Heart left ventricle (tissue), 13 donors: ENCODE measurements around the gene LRMDA.

ENCODE experiments used
- POLR2A ChIP-seq, 2 donors: fragments of 450-650 bp; IDR thresholded peaks; one replicate each; pipeline ENCODE4 v1.6.1; 2017; ENCODE audit warnings: antibody characterized with exemption in 2 of 2, mild to moderate bottlenecking in 2 of 2, moderate library complexity in 2 of 2
- TF ChIP-seq, protein P1 (sequence below), 12 donors: fragments of 200-600 bp; sonication (generic) in 4 of 12; IDR thresholded peaks; one replicate each; pipeline versions ENCODE4 v1.5.0 to v1.8.0; 2018 to 2022; ENCODE audit warnings: antibody characterized with exemption in 12 of 12, mild to moderate bottlenecking in 5 of 12
- donor health status: ischemic (EF 13 %, LVEDD 7.1; RV severe dilation, severe dysfunction).
- donor health status: DM: no; HTN: yes; CAD: no.
- donor health status: DM: no; HTN: no; CAD: no.
- donor health status: ischemic (EF 25% LVEDD 6.9; RV normal size, moderate dysfunction).
- donor health status: ischemic (EF 25% LVEDD 5.7; RV mildly dilated, moderate dysfunction).
- donor health status: ischemic (EF 35%, LVEDD 5.7; RV mildly dilated, moderate dysfunction).
- donor health status: nonischemic (EF 11% LVEDD 7.7; RV severe dilation, severe dysfunction).
- donor health status: DM: yes; HTN: yes; CAD: no.
- donor health status: PGD.
- donor health status: ischemic (EF 29% LVEDD 5.4; RV normal size, mild dysfunction).
- donor health status: nonischemic (EF 23%, LVEDD 6.1; RV moderate dilation, normal function).

DNA sequence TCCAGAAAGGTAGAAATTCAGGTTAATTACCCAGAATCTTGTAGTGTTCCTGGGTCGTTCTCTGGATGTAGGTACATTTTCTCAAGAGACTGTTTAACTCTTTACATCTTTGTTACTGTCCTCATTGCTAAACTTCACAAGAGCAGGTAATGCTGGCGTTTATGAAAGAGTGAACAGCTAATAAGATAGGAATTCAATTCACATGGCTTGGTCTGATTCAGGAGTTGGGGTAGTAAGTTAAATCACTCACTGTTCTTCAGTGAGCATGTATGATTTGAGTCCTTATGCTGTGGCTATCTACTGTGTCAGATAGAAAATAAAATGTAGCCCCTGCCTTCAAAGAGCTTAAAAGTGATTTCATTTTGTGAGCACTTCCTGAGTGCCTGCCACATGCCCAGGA is 480.0 kb downstream of the LRMDA start:
- TF ChIP-seq, protein P1, sequence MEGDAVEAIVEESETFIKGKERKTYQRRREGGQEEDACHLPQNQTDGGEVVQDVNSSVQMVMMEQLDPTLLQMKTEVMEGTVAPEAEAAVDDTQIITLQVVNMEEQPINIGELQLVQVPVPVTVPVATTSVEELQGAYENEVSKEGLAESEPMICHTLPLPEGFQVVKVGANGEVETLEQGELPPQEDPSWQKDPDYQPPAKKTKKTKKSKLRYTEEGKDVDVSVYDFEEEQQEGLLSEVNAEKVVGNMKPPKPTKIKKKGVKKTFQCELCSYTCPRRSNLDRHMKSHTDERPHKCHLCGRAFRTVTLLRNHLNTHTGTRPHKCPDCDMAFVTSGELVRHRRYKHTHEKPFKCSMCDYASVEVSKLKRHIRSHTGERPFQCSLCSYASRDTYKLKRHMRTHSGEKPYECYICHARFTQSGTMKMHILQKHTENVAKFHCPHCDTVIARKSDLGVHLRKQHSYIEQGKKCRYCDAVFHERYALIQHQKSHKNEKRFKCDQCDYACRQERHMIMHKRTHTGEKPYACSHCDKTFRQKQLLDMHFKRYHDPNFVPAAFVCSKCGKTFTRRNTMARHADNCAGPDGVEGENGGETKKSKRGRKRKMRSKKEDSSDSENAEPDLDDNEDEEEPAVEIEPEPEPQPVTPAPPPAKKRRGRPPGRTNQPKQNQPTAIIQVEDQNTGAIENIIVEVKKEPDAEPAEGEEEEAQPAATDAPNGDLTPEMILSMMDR (IDR thresholded peaks at IDR 0.05), result no peak
- no peak for TF ChIP-seq POLR2A (IDR thresholded peaks at IDR 0.05)
